Measurements from ENCODE around the gene HIVEP3.

- TF ChIP-seq CTCF (IDR thresholded peaks at IDR 0.05) = no peak
- TF ChIP-seq REST (IDR thresholded peaks at IDR 0.05; ENCODE audit: insufficient read depth in 1 of 2, low read depth in 2 of 2, low read length in 1 of 2) = no peak
Observed at GRCh38 chr1:41726292-41726691, 192.4 kb downstream of the HIVEP3 start.

All from Panc1 (cell line).